GM12878 (cell line): Measurements from ENCODE around the gene TXNDC8. TPM values are rescaled to one million over a fixed set of nuclear protein-coding genes. Genes with fewer than 3 reads are reported as not detected.

Source experiments
- ATAC-seq: fragments of 200-7000 bp; cut with Tn5 transposase; 3 replicates; pipeline ENCODE4 v1.9.1; 2020; ENCODE audit warnings: mild to moderate bottlenecking, moderate library complexity
- BruUV-seq: library from RNA; stranded (reverse); fragments of 400-500 nt; replicated peaks from 2 replicates; lab custom pipeline; 2021; lab: Mats Ljungman, UMichigan
- CTCF ChIA-PET: fragments of 300-600 bp; sonication (Branson Sonifier 250); formaldehyde crosslinking; extraction: SDS; loops from one replicate; lab custom pipeline; 2021; ENCODE audit warnings: inconsistent platforms; lab: Yijun Ruan, JAX
- POLR2A ChIA-PET: fragments of 350-600 bp; formaldehyde crosslinking; extraction: SDS; loops from one replicate; lab custom pipeline; 2021; ENCODE audit warnings: inconsistent platforms; lab: Charles Lee
- RAD21 ChIA-PET: fragments of 300-600 bp; sonication (Branson Sonifier 250); formaldehyde crosslinking; loops from one replicate; lab custom pipeline; 2023; ENCODE audit warnings: antibody characterized with exemption; ENCODE audit not compliant: unreplicated experiment; lab: Charles Lee
- SMC1A ChIA-PET: fragments of 300-600 bp; sonication (Branson Sonifier 250); formaldehyde crosslinking; loops from one replicate; lab custom pipeline; 2023; ENCODE audit not compliant: unreplicated experiment, uncharacterized antibody; lab: Charles Lee
- DNase-seq: peaks from one replicate; pipeline ENCODE4 v3.0.0-alpha.2; 2011; ENCODE audit warnings: low read depth, low spot score
- FAIRE-seq: peaks from 3 replicates; lab custom pipeline; 2011; peaks lifted over from hg19 to GRCh38; lab: Jason Lieb, UNC
- H2AFZ ChIP-seq: 2 replicates; pipeline ENCODE4 v1.6.0; 2011; ENCODE audit warnings: low read depth, low read length, control low read depth; ENCODE audit not compliant: control insufficient read depth
- H3K27ac ChIP-seq: 2 replicates; pipeline ENCODE4 v1.5.1; 2011; ENCODE audit warnings: control low read depth; ENCODE audit not compliant: control insufficient read depth, insufficient read depth
- H3K27me3 ChIP-seq, 2 experiments: replicated peaks in 1 of 2; 2 replicates each; pipeline versions ENCODE4 v1.6.0 to v1.6.1; 2011; ENCODE audit warnings: low read length in 1 of 2; ENCODE audit not compliant: control insufficient read depth in 2 of 2, insufficient read depth in 2 of 2
- H3K36me3 ChIP-seq, 2 experiments: 2 replicates each; pipeline ENCODE4 v1.5.1; 2011; ENCODE audit warnings: low read length in 1 of 2; ENCODE audit not compliant: control insufficient read depth in 2 of 2, insufficient read depth in 2 of 2
- H3K4me1 ChIP-seq: 2 replicates; pipeline ENCODE4 v1.6.1; 2011; ENCODE audit warnings: mild to moderate bottlenecking, low read length, moderate library complexity, mixed read lengths; ENCODE audit not compliant: control insufficient read depth, insufficient read depth
- H3K4me2 ChIP-seq: 2 replicates; pipeline ENCODE4 v1.6.0; 2011; ENCODE audit warnings: control low read depth; ENCODE audit not compliant: control insufficient read depth, insufficient read depth
- H3K4me3 ChIP-seq: fragments of 200-600 bp; sonication (generic); 2 replicates; pipeline ENCODE4 v1.5.1; 2016
- H3K79me2 ChIP-seq: 2 replicates; pipeline ENCODE4 v1.6.0; 2011; ENCODE audit warnings: low read length; ENCODE audit not compliant: control insufficient read depth, insufficient read depth
- H3K9ac ChIP-seq: 2 replicates; pipeline ENCODE4 v1.8.0; 2011; ENCODE audit warnings: low read length, control low read depth, mixed read lengths; ENCODE audit not compliant: control insufficient read depth, insufficient read depth
- H3K9me3 ChIP-seq: replicated peaks from 3 replicates; pipeline ENCODE4 v1.5.1; 2011; ENCODE audit warnings: mild to moderate bottlenecking, low read length; ENCODE audit not compliant: control insufficient read depth, insufficient read depth
- H4K20me1 ChIP-seq: 2 replicates; pipeline ENCODE4 v1.6.0; 2011; ENCODE audit not compliant: control insufficient read depth, insufficient read depth
- ATF3 ChIP-seq: IDR thresholded peaks from 2 replicates; pipeline ENCODE4 v1.6.1; 2011; ENCODE audit warnings: low read depth, mild to moderate bottlenecking, low read length, moderate library complexity, borderline replicate concordance; ENCODE audit errors: extremely low read depth
- CUX1 ChIP-seq: IDR thresholded peaks from 2 replicates; pipeline ENCODE4 v1.6.1; 2012; ENCODE audit warnings: improper control_type of control experiment, low read depth, low read length; ENCODE audit not compliant: insufficient replicate concordance
- E2F8 ChIP-seq: fragments of 450-650 bp; IDR thresholded peaks from 2 replicates; pipeline ENCODE4 v1.6.1; 2018; ENCODE audit warnings: mild to moderate bottlenecking, low read depth, moderate library complexity; ENCODE audit not compliant: partially characterized antibody
- EGR1 ChIP-seq, 2 experiments: IDR thresholded peaks; 1 replicate in 1 of 2; 2 replicates in 1 of 2; pipeline ENCODE4 v1.6.1; 2011 to 2012; ENCODE audit warnings: low read depth in 2 of 2, low read length in 2 of 2, borderline replicate concordance in 1 of 2, mild to moderate bottlenecking in 1 of 2, moderate library complexity in 1 of 2
- EZH2 ChIP-seq: IDR thresholded peaks from 2 replicates; pipeline ENCODE4 v1.6.1; 2012; ENCODE audit warnings: low read depth, mild to moderate bottlenecking, control low read depth, inconsistent platforms, low read length, borderline replicate concordance; ENCODE audit not compliant: control insufficient read depth
- FOXK2 ChIP-seq: fragments of 450-650 bp; IDR thresholded peaks from 2 replicates; pipeline ENCODE4 v1.6.1; 2017; ENCODE audit warnings: mild to moderate bottlenecking, moderate library complexity
- HDAC6 ChIP-seq: fragments of 200-600 bp; sonication (generic); IDR thresholded peaks from one replicate; pipeline ENCODE4 v1.8.0; 2017; ENCODE audit warnings: antibody characterized with exemption; ENCODE audit not compliant: unreplicated experiment
- NR2C2 ChIP-seq: IDR thresholded peaks from 2 replicates; pipeline ENCODE4 v1.6.1; 2011; ENCODE audit warnings: borderline replicate concordance, low read depth; ENCODE audit not compliant: control insufficient read depth, insufficient read length
- SMAD1 ChIP-seq: fragments of 450-650 bp; IDR thresholded peaks from 2 replicates; pipeline ENCODE4 v1.6.1; 2018; ENCODE audit warnings: mild to moderate bottlenecking, low read depth; ENCODE audit not compliant: partially characterized antibody
- SUPT20H ChIP-seq: IDR thresholded peaks from 2 replicates; pipeline ENCODE4 v1.6.1; 2011; ENCODE audit warnings: low read depth, mild to moderate bottlenecking, low read length, moderate library complexity, borderline replicate concordance; ENCODE audit not compliant: control insufficient read depth
- USF1 ChIP-seq: IDR thresholded peaks from 2 replicates; pipeline ENCODE4 v1.6.1; 2011; ENCODE audit warnings: borderline replicate concordance, low read depth, mild to moderate bottlenecking, moderate library complexity, mixed read lengths, low read length; ENCODE audit not compliant: insufficient read depth; ENCODE audit errors: extremely low read length
- ZBED1 ChIP-seq: IDR thresholded peaks from 2 replicates; pipeline ENCODE4 v1.6.1; 2016; ENCODE audit warnings: borderline replicate concordance
- WGBS: methylation state at CpG from one replicate; pipeline ENCODE4 v1.1.6; 2016; ENCODE audit warnings: low lambda C conversion rate; ENCODE audit not compliant: insufficient replicate concordance, insufficient coverage; ENCODE audit errors: missing lambda C conversion rate; 5-methylcytosine and 5-hydroxymethylcytosine counted together
- in situ Hi-C: fragments of 300-500 bp; cut with MboI; formaldehyde crosslinking; loops from 9 replicates; pipeline ENCODE4 v1.14.3; 2018; ENCODE audit warnings: mixed read lengths
- intact Hi-C: fragments of 100-400 bp; cut with micrococcal nuclease; formaldehyde crosslinking; loops from one replicate; pipeline ENCODE4 v1.14.2; 2022; ENCODE audit not compliant: unreplicated experiment
- polyA plus RNA-seq, 11 experiments: library from polyadenylated mRNA; depleted of rRNA in 4 of 11; unstranded in 6 of 11; stranded (reverse) in 5 of 11; fragments of >200 nt; fragmentation: Nextera tagmentation in 4 of 11; fragmentation: Illumina TruSeq in 1 of 11; extraction: Ambion mirVana in 4 of 11; extraction: Trizol in 1 of 11; gene quantifications; 1 replicate in 1 of 11; 2 replicates in 10 of 11; pipeline versions ENCODE4 v1.2.1 to v1.2.3, GENCODE V29; 2011 to 2016; ENCODE audit warnings: inconsistent platforms in 2 of 11, missing spikeins in 2 of 11, low read depth in 1 of 11
- total RNA-seq, 4 experiments: library from RNA; depleted of rRNA in 3 of 4; stranded (reverse); fragments of >200 nt in 3 of 4; fragmentation: Illumina TruSeq in 1 of 4; extraction: Trizol in 1 of 4; gene quantifications; 2 replicates each; pipeline versions ENCODE4 v1.2.1 to v1.2.3, GENCODE V29; 2013 to 2021

TXNDC8 gene
- total and polyA plus RNA-seq, 10 of the 15 experiments (the other 5 are each of a cell fraction or from before 2014, with no cell fraction given): not detected

GRCh38 chr9:110320651-110321445 is 16.8 kb downstream of the TXNDC8 start:
- RAD21 ChIA-PET: no interaction called here
- no peaks in the 10 kb centered on the region for H3K79me2 ChIP-seq
- no peak for ATAC-seq
- H3K27me3 ChIP-seq: no peaks in the 10 kb centered on the region
- DNase-seq: no peak
- FAIRE-seq: no peak
- H3K4me2 ChIP-seq: no peak overlapping the region
- no TSS peak for BruUV-seq
- in situ Hi-C loops: no loop called here
- CTCF ChIA-PET: no interaction called here
- H3K9ac ChIP-seq: no peak overlapping the region
- SMC1A ChIA-PET: no interaction called here
- no peaks in the 10 kb centered on the region for H3K9me3 ChIP-seq
- no peak overlapping the region for H3K27ac ChIP-seq
- no peaks in the 10 kb centered on the region for H4K20me1 ChIP-seq
- intact Hi-C loops: no loop called here
- no peak for TF ChIP-seq ATF3
- no peak for TF ChIP-seq CUX1
- no peak for TF ChIP-seq USF1
- TF ChIP-seq SMAD1: no peak
- TF ChIP-seq E2F8: no peak
- TF ChIP-seq FOXK2: no peak
- TF ChIP-seq HDAC6: no peak
- no peak for TF ChIP-seq SUPT20H
- TF ChIP-seq ZBED1: no peak
- TF ChIP-seq NR2C2: no peak
- TF ChIP-seq EZH2: no peak
- TF ChIP-seq EGR1 (IDR thresholded peaks at IDR 0.05; ENCODE audit: borderline replicate concordance in 1 of 2, low read depth in 2 of 2, low read length in 2 of 2): no peak
- TF ChIP-seq, all 136 proteins: peak for 0
- H3K36me3 ChIP-seq: no peaks in the 10 kb centered on the region
- WGBS: 53% methylated on average over 3 of the region's 3 CpGs
- peaks cover 7% of the 10 kb centered on the region for H3K4me1 ChIP-seq
- POLR2A ChIA-PET: no interaction called here
- no peak overlapping the region for H3K4me3 ChIP-seq
- no peak overlapping the region for H2AFZ ChIP-seq
